GM20431 (cell line): ENCODE results near the gene CRHR1.

ENCODE experiments used
- in situ Hi-C: fragments of 300-500 bp; cut with MseI, MboI; formaldehyde crosslinking; loops from one replicate; pipeline ENCODE4 v1.15.0; 2020; ENCODE audit warnings: low sequenced_read_pairs; ENCODE audit not compliant: unreplicated experiment

The CRHR1 gene

GRCh38 chr17:45838751-45839295, 54.7 kb downstream of the CRHR1 start:
- in situ Hi-C loops = no loop called here

GRCh38 chr17:45839442-45839841, 55.3 kb downstream of the CRHR1 start:
- in situ Hi-C loops = no loop called here

GRCh38 chr17:45841186-45841585, 57.1 kb downstream of the CRHR1 start:
- in situ Hi-C loops = no loop called here

GRCh38 chr17:45841883-45842525, 57.9 kb downstream of the CRHR1 start:
- in situ Hi-C loops = no loop called here

- in situ Hi-C loops = no loop called here
Observed at GRCh38 chr17:45843722-45844121, 59.6 kb downstream of the CRHR1 start.

GRCh38 chr17:45844695-45845375, 60.7 kb downstream of the CRHR1 start, which contains the start of gene SPPL2C:
Gene SPPL2C (plus strand): TSS chr17:45844881. CDS start chr17:45844907, 26 bp downstream.
- in situ Hi-C loops = no loop called here

GRCh38 chr17:45845376-45846185, 61.5 kb downstream of the CRHR1 start:
- in situ Hi-C loops = no loop called here

GRCh38 chr17:45846223-45846622, 62.1 kb downstream of the CRHR1 start:
- in situ Hi-C loops = no loop called here

GRCh38 chr17:45846646-45847045, 62.5 kb downstream of the CRHR1 start:
- in situ Hi-C loops = no loop called here

GRCh38 chr17:45847101-45847500, 63.0 kb downstream of the CRHR1 start:
- in situ Hi-C loops = no loop called here

- in situ Hi-C loops = no loop called here
Observed at GRCh38 chr17:45847747-45848146, 63.6 kb downstream of the CRHR1 start.

- in situ Hi-C loops = no loop called here
Observed at GRCh38 chr17:45848405-45848804, 64.3 kb downstream of the CRHR1 start.

- in situ Hi-C loops = no loop called here
Observed at GRCh38 chr17:45848868-45849535, 64.9 kb downstream of the CRHR1 start.

- in situ Hi-C loops = no loop called here
Observed at GRCh38 chr17:45849536-45849990, 65.4 kb downstream of the CRHR1 start.

- in situ Hi-C loops = no loop called here
Observed at GRCh38 chr17:45850011-45850410, 65.9 kb downstream of the CRHR1 start.

GRCh38 chr17:45850468-45850867, 66.3 kb downstream of the CRHR1 start:
- in situ Hi-C loops = no loop called here

GRCh38 chr17:45851022-45851421, 66.9 kb downstream of the CRHR1 start:
- in situ Hi-C loops = no loop called here

GRCh38 chr17:45851464-45851863, 67.3 kb downstream of the CRHR1 start:
- in situ Hi-C loops = no loop called here

- in situ Hi-C loops = no loop called here
Observed at GRCh38 chr17:45851873-45852272, 67.8 kb downstream of the CRHR1 start.
